Measurements from ENCODE around the gene IMMP2L.

Gene IMMP2L

GRCh38 chr7:110803602-110804143 lies 758.6 kb downstream of the IMMP2L start:
- no peak for DNase-seq (ENCODE audit: low spot score)

- no peak for DNase-seq (ENCODE audit: low spot score)
Measured at GRCh38 chr7:110801502-110801901, 760.8 kb downstream of the IMMP2L start.

- no peak for DNase-seq (ENCODE audit: low spot score)
Measured at GRCh38 chr7:110800984-110801383, 761.3 kb downstream of the IMMP2L start.

- no peak for DNase-seq (ENCODE audit: low spot score)
Measured at GRCh38 chr7:110797656-110798055, 764.6 kb downstream of the IMMP2L start.

- no peak for DNase-seq (ENCODE audit: low spot score)
Measured at GRCh38 chr7:110790992-110791391, 771.3 kb downstream of the IMMP2L start.

GRCh38 chr7:110786328-110786965 lies 775.8 kb downstream of the IMMP2L start:
- DNase-seq (ENCODE audit: low spot score) = no peak

GRCh38 chr7:110784749-110785148 lies 777.5 kb downstream of the IMMP2L start:
- no peak for DNase-seq (ENCODE audit: low spot score)

GRCh38 chr7:110780712-110781111 lies 781.6 kb downstream of the IMMP2L start:
- no peak for DNase-seq (ENCODE audit: low spot score)

- no peak for DNase-seq (ENCODE audit: low spot score)
Measured at GRCh38 chr7:110779339-110779738, 783.0 kb downstream of the IMMP2L start.

GRCh38 chr7:110775046-110775445 lies 787.2 kb downstream of the IMMP2L start:
- no peak for DNase-seq (ENCODE audit: low spot score)

GRCh38 chr7:110774071-110774470 lies 788.2 kb downstream of the IMMP2L start:
- DNase-seq (ENCODE audit: low spot score) = no peak

GRCh38 chr7:110772615-110773014 lies 789.7 kb downstream of the IMMP2L start:
- no peak for DNase-seq (ENCODE audit: low spot score)

- no peak for DNase-seq (ENCODE audit: low spot score)
Measured at GRCh38 chr7:110771717-110772116, 790.6 kb downstream of the IMMP2L start.

- DNase-seq (ENCODE audit: low spot score) = no peak
Measured at GRCh38 chr7:110767550-110768110, 794.7 kb downstream of the IMMP2L start.

- no peak for DNase-seq (ENCODE audit: low spot score)
Measured at GRCh38 chr7:110766864-110767263, 795.4 kb downstream of the IMMP2L start.

GRCh38 chr7:110764852-110765251 lies 797.4 kb downstream of the IMMP2L start:
- no peak for DNase-seq (ENCODE audit: low spot score)

GRCh38 chr7:110762546-110763225 lies 799.6 kb downstream of the IMMP2L start:
- DNase-seq (ENCODE audit: low spot score) = no peak

- DNase-seq (ENCODE audit: low spot score) = no peak
Measured at GRCh38 chr7:110760341-110760740, 802.0 kb downstream of the IMMP2L start.

GRCh38 chr7:110759069-110759468 lies 803.2 kb downstream of the IMMP2L start:
- DNase-seq (ENCODE audit: low spot score) = no peak

GRCh38 chr7:110754649-110755048 lies 807.6 kb downstream of the IMMP2L start:
- DNase-seq (ENCODE audit: low spot score) = no peak

GRCh38 chr7:110750931-110751605 lies 811.2 kb downstream of the IMMP2L start:
- DNase-seq (ENCODE audit: low spot score) = no peak

GRCh38 chr7:110733221-110733620 lies 829.1 kb downstream of the IMMP2L start:
- DNase-seq (ENCODE audit: low spot score) = no peak

GRCh38 chr7:110724811-110725210 lies 837.5 kb downstream of the IMMP2L start:
- no peak for DNase-seq (ENCODE audit: low spot score)

Data from globus pallidus (tissue), 1 donor.